Measurements from ENCODE around the gene CD72.
"Not testable (repeated sequence)": the region's sequence is repeated elsewhere in the genome, so short reads cannot be mapped to it uniquely, and the experiment has no call there.

CD72 gene

GRCh38 chr9:35615981-35616680, 2.1 kb downstream of the CD72 start:
- Histone ChIP-seq H3K4me1 (ENCODE audit: insufficient read depth, low read length) (0 out of 2 replicates have a peak, but pooled peaks cover 6% of the 10 kb centered on the region), H3K4me3 (ENCODE audit: low read length) (peak overlapping the region; percentile 69), H3K9ac (ENCODE audit: low read depth, low read length) (no peak overlapping the region), H3K9me3 (ENCODE audit: insufficient read depth, low read depth, low read length) (no peaks in the 10 kb centered on the region), H3K27ac (ENCODE audit: low read depth, low read length) (no peak overlapping the region), H3K27me3 (ENCODE audit: insufficient read depth, low read length) (peaks cover 46% of the 10 kb centered on the region), H3K36me3 (ENCODE audit: insufficient read depth, low read length) (no peaks in the 10 kb centered on the region)
- 67% methylated on average over 17 of the region's 17 CpGs for WGBS

GRCh38 chr9:35612843-35613242, 5.4 kb downstream of the CD72 start:
- no peak overlapping the region for H3K9ac ChIP-seq (ENCODE audit: low read depth, low read length)
- WGBS = 98% methylated on average over 2 of the region's 2 CpGs
- peaks cover 32% of the 10 kb centered on the region for H3K27me3 ChIP-seq (ENCODE audit: insufficient read depth, low read length)
- 0 out of 2 replicates have a peak, but pooled peaks cover 6% of the 10 kb centered on the region for H3K4me1 ChIP-seq (ENCODE audit: insufficient read depth, low read length)
- H3K27ac ChIP-seq (ENCODE audit: low read depth, low read length) = no peak overlapping the region
- no peak overlapping the region for H3K4me3 ChIP-seq (ENCODE audit: low read length)
- H3K9me3 ChIP-seq (ENCODE audit: insufficient read depth, low read depth, low read length) = no peaks in the 10 kb centered on the region
- H3K36me3 ChIP-seq (ENCODE audit: insufficient read depth, low read length) = peaks cover 19% of the 10 kb centered on the region

DNA sequence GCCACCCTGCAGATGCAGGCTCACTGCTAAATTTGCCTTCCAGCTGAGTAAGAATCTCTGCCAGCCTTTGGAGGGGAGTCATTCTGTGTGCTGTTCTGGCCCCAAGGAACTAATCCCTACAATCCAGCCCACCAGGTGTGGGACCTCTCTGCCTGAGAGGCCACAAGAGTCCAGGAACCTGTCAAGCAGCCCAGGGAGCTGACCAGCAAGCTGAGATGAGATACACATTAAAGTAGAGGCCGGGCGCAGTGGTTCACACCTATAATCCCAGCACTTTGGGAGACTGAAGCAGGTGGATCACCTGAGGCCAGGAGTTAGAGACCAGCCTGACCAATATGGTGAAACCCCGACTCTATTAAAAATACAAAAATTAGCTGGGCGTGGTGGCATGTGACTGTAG, 6.1 kb downstream of the CD72 start:
- H3K9me3 ChIP-seq (ENCODE audit: insufficient read depth, low read depth, low read length); H3K4me3 ChIP-seq (ENCODE audit: low read length); H3K9ac ChIP-seq (ENCODE audit: low read depth, low read length); H3K4me1 ChIP-seq (ENCODE audit: insufficient read depth, low read length); H3K27ac ChIP-seq (ENCODE audit: low read depth, low read length): not testable (repeated sequence)
- Histone ChIP-seq H3K36me3 (ENCODE audit: insufficient read depth, low read length) (peaks cover 23% of the 10 kb centered on the region), H3K27me3 (ENCODE audit: insufficient read depth, low read length) (peaks cover 24% of the 10 kb centered on the region)
- WGBS = 95% methylated on average over 4 of the region's 4 CpGs

GRCh38 chr9:35611230-35611797, 6.9 kb downstream of the CD72 start:
- H3K36me3 ChIP-seq (ENCODE audit: insufficient read depth, low read length) = peaks cover 23% of the 10 kb centered on the region
- H3K4me1 ChIP-seq (ENCODE audit: insufficient read depth, low read length) = peaks cover 9% of the 10 kb centered on the region
- no peaks in the 10 kb centered on the region for H3K9me3 ChIP-seq (ENCODE audit: insufficient read depth, low read depth, low read length)
- H3K27me3 ChIP-seq (ENCODE audit: insufficient read depth, low read length) = peaks cover 17% of the 10 kb centered on the region
- H3K4me3 ChIP-seq (ENCODE audit: low read length) = no peak overlapping the region
- 28% methylated on average over 7 of the region's 8 CpGs for WGBS
- H3K27ac ChIP-seq (ENCODE audit: low read depth, low read length) = no peak overlapping the region
- H3K9ac ChIP-seq (ENCODE audit: low read depth, low read length) = no peak overlapping the region

DNA sequence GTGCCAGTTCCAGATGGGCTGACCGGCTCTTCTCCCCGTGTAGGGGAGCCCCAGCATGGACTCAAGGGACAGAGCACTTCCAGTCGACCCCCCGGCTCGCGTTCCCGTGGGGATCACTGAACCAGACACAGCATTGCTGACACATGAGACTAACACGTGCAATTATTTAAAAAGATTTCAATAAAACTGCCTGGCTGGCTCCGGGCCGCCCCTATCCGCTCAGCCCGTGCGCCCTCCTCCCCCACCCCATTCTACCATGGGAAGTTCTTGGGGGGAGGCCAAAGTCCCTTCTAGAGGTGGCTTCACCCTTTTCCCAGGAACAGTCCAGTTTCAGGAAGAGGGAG, 8.4 kb downstream of the CD72 start:
- Histone ChIP-seq H3K27ac (ENCODE audit: low read depth, low read length) (no peak overlapping the region), H3K27me3 (ENCODE audit: insufficient read depth, low read length) (peaks cover 2% of the 10 kb centered on the region; the same call in 1 of the 2 replicates), H3K9ac (ENCODE audit: low read depth, low read length) (no peak overlapping the region), H3K4me3 (ENCODE audit: low read length) (no peak overlapping the region), H3K4me1 (ENCODE audit: insufficient read depth, low read length) (peaks cover 8% of the 10 kb centered on the region), H3K36me3 (ENCODE audit: insufficient read depth, low read length) (peaks cover 23% of the 10 kb centered on the region), H3K9me3 (ENCODE audit: insufficient read depth, low read depth, low read length) (no peaks in the 10 kb centered on the region)
- WGBS = 95% methylated on average over 13 of the region's 13 CpGs

DNA sequence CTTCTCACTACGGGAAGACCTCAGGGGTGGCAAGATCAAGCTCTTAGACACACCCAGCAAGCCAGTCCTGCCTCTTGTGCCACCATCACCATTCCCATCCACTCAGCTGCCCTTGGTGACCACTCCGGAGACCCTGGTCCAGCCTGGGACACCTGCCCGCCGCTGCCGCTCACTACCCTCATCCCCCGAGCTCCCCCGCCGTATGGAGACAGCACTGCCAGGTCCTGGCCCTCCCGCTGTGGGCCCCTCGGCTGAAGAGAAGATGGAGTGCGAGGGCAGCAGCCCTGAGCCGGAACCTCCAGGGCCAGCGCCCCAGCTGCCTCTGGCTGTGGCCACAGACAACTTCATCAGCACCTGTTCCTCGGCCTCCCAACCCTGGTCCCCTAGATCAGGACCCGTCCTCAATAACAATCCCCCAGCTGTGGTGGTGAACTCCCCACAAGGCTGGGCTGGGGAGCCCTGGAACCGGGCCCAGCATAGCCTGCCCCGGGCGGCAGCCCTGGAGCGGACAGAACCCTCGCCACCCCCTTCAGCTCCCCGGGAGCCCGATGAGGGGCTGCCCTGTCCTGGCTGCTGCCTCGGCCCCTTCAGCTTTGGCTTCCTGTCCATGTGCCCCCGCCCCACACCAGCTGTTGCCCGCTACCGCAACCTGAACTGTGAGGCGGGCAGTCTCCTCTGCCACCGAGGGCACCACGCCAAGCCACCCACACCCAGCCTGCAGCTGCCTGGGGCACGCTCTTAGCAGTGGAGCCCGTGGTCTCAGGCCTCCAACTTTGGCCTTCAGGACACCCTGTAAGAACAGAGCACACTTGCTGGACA, 9.0 kb downstream of the CD72 start:
- WGBS = 95% methylated on average over 31 of the region's 31 CpGs
- no peaks in the 10 kb centered on the region for H3K9me3 ChIP-seq (ENCODE audit: insufficient read depth, low read depth, low read length)
- peaks cover 23% of the 10 kb centered on the region for H3K36me3 ChIP-seq (ENCODE audit: insufficient read depth, low read length)
- no peaks in the 10 kb centered on the region for H3K27me3 ChIP-seq (ENCODE audit: insufficient read depth, low read length)
- H3K9ac ChIP-seq (ENCODE audit: low read depth, low read length) = no peak overlapping the region
- peaks cover 8% of the 10 kb centered on the region for H3K4me1 ChIP-seq (ENCODE audit: insufficient read depth, low read length)
- H3K27ac ChIP-seq (ENCODE audit: low read depth, low read length) = no peak overlapping the region
- no peak overlapping the region for H3K4me3 ChIP-seq (ENCODE audit: low read length)

DNA sequence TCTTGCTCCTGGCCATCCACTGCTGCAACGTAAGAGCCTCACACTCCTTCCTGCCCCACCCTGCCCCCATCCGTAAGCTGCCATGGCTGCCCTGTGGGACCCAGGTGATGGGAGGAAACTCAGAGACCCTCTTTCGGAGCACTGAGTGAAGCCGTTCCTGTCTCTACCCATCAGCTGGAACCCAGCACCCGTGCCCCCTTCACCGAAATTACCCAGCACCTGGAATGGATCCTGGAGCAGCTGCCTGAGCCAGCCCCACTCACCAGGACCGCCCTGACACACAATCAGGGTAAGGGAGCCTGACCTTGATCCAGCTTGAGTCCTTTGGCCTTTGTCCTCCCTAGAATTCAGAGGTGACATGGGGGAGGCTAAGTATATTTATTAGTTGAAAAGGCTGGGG, 10.0 kb downstream of the CD72 start:
- H3K27ac ChIP-seq (ENCODE audit: low read depth, low read length) = no peak overlapping the region
- H3K27me3 ChIP-seq (ENCODE audit: insufficient read depth, low read length) = no peaks in the 10 kb centered on the region
- WGBS = 95% methylated on average over 7 of the region's 7 CpGs
- H3K9me3 ChIP-seq (ENCODE audit: insufficient read depth, low read depth, low read length) = no peaks in the 10 kb centered on the region
- H3K36me3 ChIP-seq (ENCODE audit: insufficient read depth, low read length) = peaks cover 23% of the 10 kb centered on the region
- H3K4me3 ChIP-seq (ENCODE audit: low read length) = no peak overlapping the region
- no peak overlapping the region for H3K9ac ChIP-seq (ENCODE audit: low read depth, low read length)
- peaks cover 12% of the 10 kb centered on the region for H3K4me1 ChIP-seq (ENCODE audit: insufficient read depth, low read length)

GRCh38 chr9:35606726-35607125, 11.5 kb downstream of the CD72 start:
- no peak overlapping the region for H3K9ac ChIP-seq (ENCODE audit: low read depth, low read length)
- WGBS = 95% methylated on average over 5 of the region's 7 CpGs
- H3K27me3 ChIP-seq (ENCODE audit: insufficient read depth, low read length) = no peaks in the 10 kb centered on the region
- peaks cover 12% of the 10 kb centered on the region for H3K4me1 ChIP-seq (ENCODE audit: insufficient read depth, low read length)
- H3K36me3 ChIP-seq (ENCODE audit: insufficient read depth, low read length) = peaks cover 23% of the 10 kb centered on the region
- no peak overlapping the region for H3K27ac ChIP-seq (ENCODE audit: low read depth, low read length)
- H3K9me3 ChIP-seq (ENCODE audit: insufficient read depth, low read depth, low read length) = no peaks in the 10 kb centered on the region
- H3K4me3 ChIP-seq (ENCODE audit: low read length) = 0 out of 2 replicates have a peak overlapping the region, but pooled peaks have one; percentile 54

DNA sequence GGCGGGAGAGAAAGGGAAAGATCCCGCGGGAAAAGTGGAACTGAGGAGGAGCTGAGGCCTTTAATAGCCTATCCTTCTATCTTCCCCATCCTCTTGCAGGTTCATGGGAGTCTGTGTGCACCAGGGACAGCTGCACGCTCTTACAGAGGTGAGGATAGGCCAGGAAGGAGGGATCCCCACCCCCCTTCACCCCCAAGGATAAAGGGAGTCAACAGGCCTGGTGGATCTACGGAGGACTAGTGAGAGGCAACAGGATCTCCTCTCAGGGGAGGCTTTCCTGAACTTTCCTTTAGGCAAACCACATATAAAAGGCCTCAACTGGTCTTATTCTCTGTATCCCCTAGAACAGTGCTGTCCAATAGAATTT, 12.1 kb downstream of the CD72 start:
- Histone ChIP-seq H3K4me3 (ENCODE audit: low read length) (peak overlapping the region; percentile 54), H3K36me3 (ENCODE audit: insufficient read depth, low read length) (peaks cover 23% of the 10 kb centered on the region), H3K27me3 (ENCODE audit: insufficient read depth, low read length) (no peaks in the 10 kb centered on the region), H3K27ac (ENCODE audit: low read depth, low read length) (no peak overlapping the region), H3K9ac (ENCODE audit: low read depth, low read length) (peak overlapping the region; percentile 67), H3K4me1 (ENCODE audit: insufficient read depth, low read length) (peaks cover 12% of the 10 kb centered on the region), H3K9me3 (ENCODE audit: insufficient read depth, low read depth, low read length) (no peaks in the 10 kb centered on the region)
- 9% methylated on average over 5 of the region's 5 CpGs for WGBS

DNA sequence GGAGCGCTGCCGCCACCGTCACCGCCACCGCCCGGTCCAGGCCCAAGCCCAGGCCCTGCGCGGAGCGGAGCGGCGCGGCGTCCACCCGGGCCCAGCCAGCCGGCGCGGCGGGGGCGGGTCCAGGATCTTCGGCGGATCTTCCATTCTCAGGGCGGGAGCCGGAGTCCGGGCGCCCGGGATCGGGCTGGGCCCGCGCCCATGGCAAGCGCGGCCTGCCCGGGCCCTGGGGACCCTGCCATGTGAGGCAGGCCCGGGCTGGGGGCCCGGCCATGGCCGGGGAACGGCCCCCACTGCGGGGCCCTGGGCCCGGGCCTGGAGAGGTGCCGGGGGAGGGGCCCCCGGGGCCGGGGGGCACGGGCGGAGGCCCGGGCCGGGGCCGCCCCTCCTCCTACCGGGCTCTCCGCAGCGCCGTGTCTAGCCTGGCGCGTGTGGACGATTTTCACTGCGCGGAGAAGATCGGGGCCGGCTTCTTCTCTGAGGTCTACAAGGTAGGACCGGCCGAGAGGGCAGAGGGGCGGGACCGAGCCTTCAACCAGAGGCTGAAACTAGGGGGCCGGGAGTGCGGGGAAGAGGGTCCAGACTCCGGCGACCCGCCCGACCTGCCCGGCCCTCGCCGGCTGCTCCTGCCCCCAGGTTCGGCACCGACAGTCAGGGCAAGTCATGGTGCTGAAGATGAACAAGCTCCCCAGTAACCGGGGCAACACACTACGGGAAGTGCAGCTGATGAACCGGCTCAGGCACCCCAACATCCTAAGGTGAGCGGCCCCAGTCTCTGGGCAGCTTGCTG, 12.7 kb downstream of the CD72 start:
- H3K9me3 ChIP-seq (ENCODE audit: insufficient read depth, low read depth, low read length) = no peaks in the 10 kb centered on the region
- H3K27ac ChIP-seq (ENCODE audit: low read depth, low read length) = no peak overlapping the region
- WGBS = under 1% methylated on average over 76 of the region's 76 CpGs
- peak overlapping the region; percentile 54 for H3K4me3 ChIP-seq (ENCODE audit: low read length)
- H3K9ac ChIP-seq (ENCODE audit: low read depth, low read length) = peak overlapping the region; percentile 67
- peaks cover 23% of the 10 kb centered on the region for H3K36me3 ChIP-seq (ENCODE audit: insufficient read depth, low read length)
- H3K4me1 ChIP-seq (ENCODE audit: insufficient read depth, low read length) = peaks cover 12% of the 10 kb centered on the region
- no peaks in the 10 kb centered on the region for H3K27me3 ChIP-seq (ENCODE audit: insufficient read depth, low read length)

Data from HUES64 (cell line).